IPS DF 4.7 (cell line): ENCODE measurements around the gene MEIS3.
"Not testable (repeated sequence)": the region's sequence is repeated elsewhere in the genome, so short reads cannot be mapped to it uniquely, and the experiment has no call there.

Experiments used
- DNase-seq: peaks from one replicate; pipeline ENCODE4 v3.0.0-alpha.2; 2013; ENCODE audit warnings: low spot score; ENCODE audit errors: extremely low read depth

Gene MEIS3

GRCh38 chr19:47416643-47416985 is 2.7 kb downstream of the MEIS3 start:
- DNase-seq: no peak

- DNase-seq: no peak
These were observed 3.2 kb downstream of the MEIS3 start for GRCh38 chr19:47415953-47416642.

- DNase-seq: no peak
These were observed 4.9 kb downstream of the MEIS3 start for GRCh38 chr19:47414469-47414868.

- DNase-seq: no peak
These were observed 5.4 kb downstream of the MEIS3 start for GRCh38 chr19:47413941-47414340.

GRCh38 chr19:47411696-47412095 is 7.6 kb downstream of the MEIS3 start:
- DNase-seq: not testable (repeated sequence)

GRCh38 chr19:47411101-47411500 is 8.2 kb downstream of the MEIS3 start:
- no peak for DNase-seq

- DNase-seq: no peak
These were observed 11.0 kb downstream of the MEIS3 start for GRCh38 chr19:47408156-47408938.

GRCh38 chr19:47407417-47407774 is 11.9 kb downstream of the MEIS3 start:
- no peak for DNase-seq

GRCh38 chr19:47406711-47407416 is 12.5 kb downstream of the MEIS3 start:
- DNase-seq: no peak

- no peak for DNase-seq
These were observed 13.4 kb downstream of the MEIS3 start for GRCh38 chr19:47405854-47406417.

GRCh38 chr19:47405197-47405550 is 14.2 kb downstream of the MEIS3 start:
- DNase-seq: no peak

GRCh38 chr19:47404334-47405196 is 14.8 kb downstream of the MEIS3 start:
- DNase-seq: no peak

- no peak for DNase-seq
These were observed 16.8 kb downstream of the MEIS3 start for GRCh38 chr19:47402504-47402903.

- DNase-seq: no peak
These were observed 20.4 kb downstream of the MEIS3 start for GRCh38 chr19:47398707-47399597.

- peak; percentile 90 for DNase-seq
These were observed 27.7 kb downstream of the MEIS3 start for GRCh38 chr19:47391510-47392223.

- DNase-seq: no peak
These were observed 28.5 kb downstream of the MEIS3 start for GRCh38 chr19:47390533-47391488.

- no peak for DNase-seq
These were observed 30.2 kb downstream of the MEIS3 start for GRCh38 chr19:47389150-47389556.

- not testable (repeated sequence) for DNase-seq
These were observed 30.6 kb downstream of the MEIS3 start for GRCh38 chr19:47388721-47389120.
